ENCODE data around the gene RGL4.
"Not testable (repeated sequence)": the region's sequence is repeated elsewhere in the genome, so short reads cannot be mapped to it uniquely, and the experiment has no call there.

The RGL4 gene

GRCh38 chr22:23690713-23691112, at the start of gene RGL4:
Gene RGL4 (plus strand): TSS chr22:23691013. CDS start chr22:23692031, 1,018 bp downstream.
- no peak for DNase-seq
- Mint-ChIP-seq H3K27me3 (no peaks in the 10 kb centered on the region), H3K4me3 (no peak within 1 kb of the TSS), H3K4me1 (peaks cover 12% of the 10 kb centered on the region), H3K36me3 (peaks cover 28% of the 10 kb centered on the region), H3K27ac (no peak within 1 kb of the TSS), H3K9me3 (no peaks in the 10 kb centered on the region)
- CTCF ChIA-PET, result no interaction called here

GRCh38 chr22:23646526-23646925, 44.3 kb upstream of the RGL4 start:
- H3K4me3 Mint-ChIP-seq, H3K27ac Mint-ChIP-seq, H3K27me3 Mint-ChIP-seq, H3K36me3 Mint-ChIP-seq, H3K9me3 Mint-ChIP-seq, CTCF ChIA-PET, H3K4me1 Mint-ChIP-seq, DNase-seq: not testable (repeated sequence)

GRCh38 chr22:23649071-23649501, 41.7 kb upstream of the RGL4 start:
- CTCF ChIA-PET, result no interaction called here
- Mint-ChIP-seq H3K9me3 (no peaks in the 10 kb centered on the region), H3K4me1 (no peaks in the 10 kb centered on the region), H3K36me3 (no peaks in the 10 kb centered on the region), H3K4me3 (no peak overlapping the region), H3K27me3 (no peaks in the 10 kb centered on the region), H3K27ac (no peak overlapping the region)
- no peak for DNase-seq

- Mint-ChIP-seq H3K4me1 (no peaks in the 10 kb centered on the region), H3K36me3 (no peaks in the 10 kb centered on the region), H3K4me3 (no peak overlapping the region), H3K27ac (no peak overlapping the region), H3K9me3 (no peaks in the 10 kb centered on the region), H3K27me3 (no peaks in the 10 kb centered on the region)
- DNase-seq, result no peak
- CTCF ChIA-PET, result no interaction called here
Measured at GRCh38 chr22:23651676-23652075, 39.1 kb upstream of the RGL4 start.

- no peak overlapping the region for H3K4me3 Mint-ChIP-seq
- no peaks in the 10 kb centered on the region for H3K36me3 Mint-ChIP-seq
- H3K9me3 Mint-ChIP-seq, result no peaks in the 10 kb centered on the region
- H3K4me1 Mint-ChIP-seq, result no peaks in the 10 kb centered on the region
- H3K27me3 Mint-ChIP-seq, result no peaks in the 10 kb centered on the region
- CTCF ChIA-PET, result no interaction called here
- no peak overlapping the region for H3K27ac Mint-ChIP-seq
- DNase-seq, result no peak
Measured at GRCh38 chr22:23652286-23652685, 38.5 kb upstream of the RGL4 start.

- Mint-ChIP-seq H3K36me3 (no peaks in the 10 kb centered on the region), H3K27ac (no peak overlapping the region), H3K27me3 (no peaks in the 10 kb centered on the region), H3K4me1 (no peaks in the 10 kb centered on the region), H3K4me3 (no peak overlapping the region), H3K9me3 (no peaks in the 10 kb centered on the region)
- CTCF ChIA-PET, result no interaction called here
- no peak for DNase-seq
Measured at GRCh38 chr22:23652711-23653110, 38.1 kb upstream of the RGL4 start.

- Mint-ChIP-seq H3K27ac (no peak overlapping the region), H3K4me1 (no peaks in the 10 kb centered on the region), H3K36me3 (peaks cover 12% of the 10 kb centered on the region), H3K27me3 (no peaks in the 10 kb centered on the region), H3K9me3 (no peaks in the 10 kb centered on the region), H3K4me3 (no peak overlapping the region)
- no peak for DNase-seq
- CTCF ChIA-PET, result no interaction called here
Measured at GRCh38 chr22:23655891-23656475, 34.8 kb upstream of the RGL4 start.

GRCh38 chr22:23657727-23658126, 33.1 kb upstream of the RGL4 start:
- CTCF ChIA-PET, result no interaction called here
- no peaks in the 10 kb centered on the region for H3K27me3 Mint-ChIP-seq
- H3K4me3 Mint-ChIP-seq, result no peak overlapping the region
- no peaks in the 10 kb centered on the region for H3K4me1 Mint-ChIP-seq
- H3K27ac Mint-ChIP-seq, result no peak overlapping the region
- no peaks in the 10 kb centered on the region for H3K9me3 Mint-ChIP-seq
- DNase-seq, result no peak
- peaks cover 20% of the 10 kb centered on the region for H3K36me3 Mint-ChIP-seq

- H3K9me3 Mint-ChIP-seq, H3K4me1 Mint-ChIP-seq, H3K4me3 Mint-ChIP-seq, H3K27ac Mint-ChIP-seq, H3K27me3 Mint-ChIP-seq, DNase-seq, CTCF ChIA-PET: not testable (repeated sequence)
- H3K36me3 Mint-ChIP-seq, result peaks cover 30% of the 10 kb centered on the region
Measured at GRCh38 chr22:23660381-23660780, 30.4 kb upstream of the RGL4 start.

GRCh38 chr22:23670378-23671295, 20.2 kb upstream of the RGL4 start:
- CTCF ChIA-PET, result interaction anchor here (0.5 kb wide), 1 partner anchor 306 kb away, joined by 4 read pairs; no protein-coding TSS in a partner anchor
- Mint-ChIP-seq H3K36me3 (peaks cover 11% of the 10 kb centered on the region), H3K4me1 (peaks cover 12% of the 10 kb centered on the region)

GRCh38 chr22:23671387-23671786, 19.4 kb upstream of the RGL4 start:
- H3K27ac Mint-ChIP-seq, H3K9me3 Mint-ChIP-seq, DNase-seq, CTCF ChIA-PET, H3K27me3 Mint-ChIP-seq, H3K4me3 Mint-ChIP-seq, H3K36me3 Mint-ChIP-seq: not testable (repeated sequence)
- peaks cover 19% of the 10 kb centered on the region for H3K4me1 Mint-ChIP-seq

More at GRCh38 chr22:23670378-23671295, 20.2 kb upstream of the RGL4 start:
- no peak for DNase-seq
- no peaks in the 10 kb centered on the region for H3K27me3 Mint-ChIP-seq
- H3K4me3 Mint-ChIP-seq, result no peak overlapping the region
- H3K27ac Mint-ChIP-seq, result no peak overlapping the region
- peaks cover 1% of the 10 kb centered on the region for H3K9me3 Mint-ChIP-seq

- H3K27me3 Mint-ChIP-seq, H3K9me3 Mint-ChIP-seq, DNase-seq, H3K27ac Mint-ChIP-seq, CTCF ChIA-PET, H3K4me3 Mint-ChIP-seq, H3K36me3 Mint-ChIP-seq: not testable (repeated sequence)
- peaks cover 20% of the 10 kb centered on the region for H3K4me1 Mint-ChIP-seq
Measured at GRCh38 chr22:23672307-23673049, 18.3 kb upstream of the RGL4 start.

- Mint-ChIP-seq H3K9me3 (peaks cover 1% of the 10 kb centered on the region), H3K27ac (peak overlapping the region; percentile 19), H3K4me3 (no peak overlapping the region), H3K4me1 (peaks cover 20% of the 10 kb centered on the region), H3K27me3 (no peaks in the 10 kb centered on the region), H3K36me3 (peaks cover 2% of the 10 kb centered on the region)
- DNase-seq, result no peak
- CTCF ChIA-PET, result no interaction called here
Measured at GRCh38 chr22:23673050-23673620, 17.7 kb upstream of the RGL4 start.

Data from activated naive CD4-positive, alpha-beta T cell treated with anti-CD3 and anti-CD28 coated beads, Interleukin-2, amount 10 ng/mL, durations not matched to agents 7 days and 5 days (primary cell).